HTR-8/SVneo (cell line): ENCODE results near the gene LCE2A.

Source experiments
- DNase-seq: peaks from one replicate; pipeline ENCODE4 v3.0.0; 2011; ENCODE audit warnings: low spot score, mixed read lengths; ENCODE audit not compliant: insufficient read length
- FAIRE-seq: peaks from 2 replicates; lab custom pipeline; 2011; peaks lifted over from hg19 to GRCh38; lab: Jason Lieb, UNC

Gene LCE2A

GRCh38 chr1:152739841-152740240 lies 41.7 kb downstream of the LCE2A start:
- FAIRE-seq (no peak), DNase-seq (no peak)

GRCh38 chr1:152741656-152742055 lies 43.5 kb downstream of the LCE2A start:
- FAIRE-seq: no peak
- DNase-seq: no peak

- FAIRE-seq: no peak
Measured at GRCh38 chr1:152743371-152744145, 45.4 kb downstream of the LCE2A start.

GRCh38 chr1:152745289-152745704 lies 47.2 kb downstream of the LCE2A start:
- no peak for FAIRE-seq

More at GRCh38 chr1:152743371-152744145, 45.4 kb downstream of the LCE2A start:
- no peak for DNase-seq

GRCh38 chr1:152745765-152746444 lies 47.8 kb downstream of the LCE2A start:
- FAIRE-seq: no peak
- DNase-seq: no peak

More at GRCh38 chr1:152745289-152745704, 47.2 kb downstream of the LCE2A start:
- DNase-seq: no peak

GRCh38 chr1:152747831-152748230 lies 49.7 kb downstream of the LCE2A start:
- DNase-seq (no peak), FAIRE-seq (no peak)
